GM21526 (cell line): ENCODE results near the gene PATJ.
"Not testable (repeated sequence)": the region's sequence is repeated elsewhere in the genome, so short reads cannot be mapped to it uniquely, and the experiment has no call there.

ENCODE experiments used
- ATAC-seq: cut with Tn5 transposase; IDR thresholded peaks from one replicate; pipeline ENCODE4 v1.9.1; 2021; ENCODE audit warnings: moderate library complexity; ENCODE audit not compliant: unreplicated experiment, low FRiP score

PATJ gene

DNA sequence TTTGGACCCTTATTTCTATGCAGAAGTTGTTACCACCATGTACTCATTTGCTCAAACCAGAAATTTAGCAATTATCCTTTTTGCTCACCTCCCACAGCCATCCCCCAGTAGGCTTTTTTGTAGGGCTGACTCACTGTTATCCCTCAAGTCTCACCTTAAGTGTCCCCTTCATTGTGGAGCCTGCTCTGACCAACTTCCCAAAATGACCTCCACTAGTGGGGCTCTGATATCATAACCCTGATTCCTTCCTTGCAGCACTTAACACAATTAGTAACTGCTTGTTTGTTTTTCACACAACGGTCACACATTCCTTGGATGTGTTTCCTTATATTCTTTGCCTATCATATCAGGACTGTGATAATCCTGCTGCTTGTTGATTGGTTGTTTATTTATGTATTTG is 76.7 kb downstream of the PATJ start:
- ATAC-seq = no peak

DNA sequence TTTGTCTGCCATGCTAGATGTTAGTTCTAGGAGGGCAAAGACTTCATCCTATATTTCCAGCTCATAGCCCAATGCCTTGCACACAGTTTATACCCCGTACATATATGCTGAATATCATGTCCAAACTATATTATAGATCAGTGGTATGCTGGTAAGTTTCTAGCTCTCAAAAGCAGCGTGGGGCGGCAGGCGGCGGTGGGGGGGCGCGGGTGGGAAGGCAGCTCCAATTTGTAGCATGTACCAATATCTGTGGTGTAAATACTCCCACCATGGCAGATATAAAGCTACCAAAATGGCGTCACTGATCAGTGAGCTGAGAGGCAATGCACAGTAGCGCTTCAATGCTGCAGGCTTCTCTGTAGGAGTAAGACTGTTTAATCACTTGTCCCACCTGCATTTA is 77.1 kb downstream of the PATJ start:
- no peak for ATAC-seq

- ATAC-seq = no peak
Measured at GRCh38 chr1:61825393-61825792, 83.1 kb downstream of the PATJ start.

GRCh38 chr1:61828805-61829204 is 86.5 kb downstream of the PATJ start:
- ATAC-seq = no peak

DNA sequence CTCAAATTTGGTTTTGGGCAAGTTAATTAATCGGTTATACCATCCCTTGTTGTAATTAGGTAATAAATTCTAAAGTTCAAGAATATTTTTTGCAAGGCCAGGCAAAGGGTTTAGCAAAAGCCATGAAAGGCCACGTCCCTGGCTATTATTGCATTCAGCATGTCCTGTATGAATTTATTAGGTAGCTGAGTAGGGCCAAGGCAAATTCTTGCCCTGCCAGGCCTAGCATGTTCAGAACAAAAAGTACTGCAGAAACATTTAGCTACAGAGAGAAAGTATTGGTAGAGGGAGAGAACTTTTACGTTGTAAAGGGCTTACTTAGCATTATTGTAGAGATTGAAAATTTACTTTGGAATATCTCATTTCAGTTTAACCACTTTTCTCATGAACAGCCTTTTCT is 94.4 kb downstream of the PATJ start:
- ATAC-seq = no peak

GRCh38 chr1:61837607-61838006 is 95.3 kb downstream of the PATJ start:
- ATAC-seq = not testable (repeated sequence)

GRCh38 chr1:61839679-61840078 is 97.4 kb downstream of the PATJ start:
- no peak for ATAC-seq

- ATAC-seq = no peak
Measured at GRCh38 chr1:61842036-61842435, 99.8 kb downstream of the PATJ start.

DNA sequence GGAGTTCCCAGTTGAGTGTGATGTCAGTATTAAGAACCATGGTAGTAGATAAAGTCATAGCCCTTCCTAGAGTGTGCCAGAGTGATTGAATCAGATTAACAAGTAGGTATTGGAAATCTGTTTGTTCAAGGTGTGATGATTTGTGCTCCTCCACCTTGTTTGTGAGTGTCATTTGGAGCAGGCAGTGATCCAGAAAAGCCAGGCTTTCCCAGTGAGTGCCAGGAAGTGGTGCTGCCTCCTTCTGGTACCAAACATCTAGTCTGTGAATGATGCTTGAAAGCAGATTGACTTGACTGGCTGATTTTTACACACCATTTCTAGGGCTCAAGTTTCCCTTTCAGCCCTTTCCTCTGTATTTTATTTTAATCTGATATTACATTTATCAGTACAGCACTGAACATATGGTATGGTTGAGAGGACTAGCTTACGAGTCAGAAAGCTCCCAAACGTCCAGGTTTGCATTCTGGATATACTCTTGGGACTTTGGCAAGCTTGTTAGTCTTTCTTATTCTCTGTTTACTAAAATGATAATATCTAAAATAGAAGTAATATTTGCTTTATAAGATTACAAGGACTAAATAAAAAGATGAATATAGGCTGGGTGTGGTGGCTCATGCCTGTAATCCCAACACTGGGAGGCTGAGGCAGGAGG is 100.7 kb downstream of the PATJ start:
- ATAC-seq = no peak

DNA sequence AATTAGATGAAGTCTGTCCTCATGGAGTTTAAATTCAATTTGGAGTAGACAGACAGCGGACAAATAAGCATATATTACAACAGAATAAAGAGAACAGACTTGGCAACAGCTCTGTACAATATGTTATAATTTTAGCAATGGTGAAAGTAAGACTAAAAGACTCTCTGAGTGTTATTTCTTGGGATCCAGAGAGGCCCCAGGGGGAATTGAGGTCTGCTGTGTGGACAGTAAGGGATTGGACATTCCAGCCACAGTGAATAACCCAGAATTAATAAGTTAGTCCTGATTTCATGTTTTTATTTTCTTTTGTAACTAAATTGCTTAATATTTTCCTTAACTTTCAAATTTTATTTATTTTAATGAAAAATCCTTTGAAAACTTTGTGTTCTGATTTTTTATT is 101.7 kb downstream of the PATJ start:
- no peak for ATAC-seq

GRCh38 chr1:61844664-61845063 is 102.4 kb downstream of the PATJ start:
- not testable (repeated sequence) for ATAC-seq

- ATAC-seq = no peak
Measured at GRCh38 chr1:61851235-61851634, 109.0 kb downstream of the PATJ start.

- no peak for ATAC-seq
Measured at GRCh38 chr1:61851849-61852669, 109.8 kb downstream of the PATJ start.

DNA sequence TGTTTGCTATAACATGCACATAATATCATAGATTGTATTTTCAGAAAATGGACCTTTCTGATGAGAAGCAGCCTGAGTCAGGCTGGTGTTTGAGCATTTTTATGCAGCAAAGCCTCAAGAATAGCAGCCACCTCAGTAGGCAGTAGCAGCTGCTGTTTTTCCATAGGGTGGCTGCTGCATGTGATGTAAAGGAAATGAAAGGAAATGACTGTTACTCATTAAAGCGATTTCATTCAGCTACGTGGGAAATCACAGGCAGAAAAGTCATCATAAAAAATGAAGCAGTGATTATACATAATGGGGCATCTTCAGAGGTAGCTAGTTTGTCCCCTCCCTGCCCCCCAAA is 110.4 kb downstream of the PATJ start:
- no peak for ATAC-seq

DNA sequence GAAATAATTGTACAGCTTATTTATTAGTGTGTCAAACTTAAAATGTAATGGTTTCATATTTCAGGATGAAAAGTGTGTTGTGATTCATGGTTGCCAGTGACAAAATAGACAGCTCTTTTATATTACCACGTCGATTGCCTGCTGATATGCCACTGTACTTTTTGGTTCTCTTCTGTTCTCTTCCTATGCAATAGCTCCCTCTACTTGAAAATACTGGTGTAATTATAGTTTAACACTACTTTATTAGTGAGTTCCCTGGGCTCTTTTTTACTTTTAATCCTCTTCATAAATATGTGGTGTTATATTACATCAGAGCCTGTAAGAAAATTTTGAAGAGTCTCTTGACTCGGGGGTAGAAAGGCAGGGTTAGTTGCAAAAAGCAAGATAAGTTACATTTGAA is 111.3 kb downstream of the PATJ start:
- no peak for ATAC-seq

DNA sequence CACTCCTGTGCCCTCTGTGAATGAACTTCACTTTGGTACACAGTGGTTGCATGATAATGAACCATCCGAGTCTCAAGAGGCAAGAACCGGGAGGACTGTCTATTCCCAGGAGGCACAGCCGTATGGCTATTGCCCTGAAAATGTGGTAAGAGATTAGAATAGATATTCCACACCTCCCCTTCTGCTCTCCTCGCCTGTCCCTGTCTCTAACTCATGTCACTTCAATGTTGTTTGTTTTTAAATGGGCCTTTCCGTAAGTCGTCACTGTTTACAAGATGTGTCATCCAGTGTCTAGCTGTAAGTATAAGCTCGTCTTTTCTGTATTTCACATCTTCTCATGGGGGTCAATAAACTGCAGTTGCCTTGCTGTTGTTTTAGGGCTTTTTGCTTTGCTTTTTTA is 122.2 kb downstream of the PATJ start:
- no peak for ATAC-seq

- ATAC-seq = no peak
Measured at GRCh38 chr1:61865646-61866220, 123.5 kb downstream of the PATJ start.

GRCh38 chr1:61869691-61870109 is 127.4 kb downstream of the PATJ start:
- ATAC-seq = no peak

GRCh38 chr1:61872206-61872605 is 129.9 kb downstream of the PATJ start:
- ATAC-seq = no peak

GRCh38 chr1:61873581-61873980 is 131.3 kb downstream of the PATJ start:
- ATAC-seq = no peak

DNA sequence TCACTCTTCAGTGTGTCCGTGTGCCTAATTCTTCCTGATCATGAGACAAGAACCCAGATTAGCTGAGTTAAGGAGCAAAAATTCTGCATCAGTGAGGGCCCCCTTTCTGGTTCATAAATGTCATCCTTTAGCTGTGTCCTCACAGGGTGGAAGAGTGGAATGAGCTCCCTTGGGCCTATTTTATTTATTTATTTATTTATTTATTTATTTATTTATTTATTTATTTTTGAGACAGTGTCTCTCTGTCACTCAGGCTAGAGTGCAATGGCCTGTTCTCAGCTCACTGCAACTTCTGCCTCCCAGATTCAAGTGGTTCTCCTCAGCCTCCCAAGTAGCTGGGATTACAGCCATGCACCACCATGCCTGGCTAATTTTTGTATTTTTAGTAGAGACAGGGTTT is 131.7 kb downstream of the PATJ start:
- no peak for ATAC-seq

DNA sequence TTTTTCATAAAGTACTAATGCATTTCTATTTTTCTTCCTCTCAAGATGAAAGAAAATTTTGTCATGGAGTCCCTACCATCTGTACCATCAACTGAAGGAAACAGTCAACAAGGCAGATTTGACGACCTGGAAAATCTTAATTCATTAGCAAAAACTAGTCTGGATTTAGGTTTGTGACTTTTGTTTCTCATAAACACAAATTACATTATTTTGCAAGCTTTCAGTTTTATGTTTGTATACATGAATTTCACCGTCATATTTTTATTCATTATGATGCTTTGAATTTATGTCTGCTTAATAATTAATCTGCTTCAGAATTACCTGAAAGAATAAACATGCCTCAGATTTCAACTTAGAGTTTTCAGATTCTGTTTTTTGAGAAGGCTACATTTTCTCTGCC is 132.9 kb downstream of the PATJ start:
- no peak for ATAC-seq
